HS-27A (cell line): ENCODE results near the gene PLXDC2.
A peak's percentile ranks its signal among the peaks of the same experiment; 100 is the strongest.
"Not testable (repeated sequence)": the region's sequence is repeated elsewhere in the genome, so short reads cannot be mapped to it uniquely, and the experiment has no call there.

Experiments used
- DNase-seq: peaks from one replicate; pipeline ENCODE4 v3.0.0-alpha.2; 2012; ENCODE audit warnings: low read depth, missing footprints

PLXDC2 gene

GRCh38 chr10:20045100-20045499 is 228.9 kb downstream of the PLXDC2 start:
- DNase-seq = not testable (repeated sequence)

- no peak for DNase-seq
Observed at GRCh38 chr10:20048161-20048560, 231.9 kb downstream of the PLXDC2 start.

GRCh38 chr10:20058135-20058534 is 241.9 kb downstream of the PLXDC2 start:
- no peak for DNase-seq

- no peak for DNase-seq
Observed at GRCh38 chr10:20059084-20059835, 243.0 kb downstream of the PLXDC2 start.

- no peak for DNase-seq
Observed at GRCh38 chr10:20065814-20066213, 249.6 kb downstream of the PLXDC2 start.

GRCh38 chr10:20073167-20073566 is 256.9 kb downstream of the PLXDC2 start:
- no peak for DNase-seq

- no peak for DNase-seq
Observed at GRCh38 chr10:20075713-20076112, 259.5 kb downstream of the PLXDC2 start.

GRCh38 chr10:20084451-20084850 is 268.2 kb downstream of the PLXDC2 start:
- DNase-seq = no peak

GRCh38 chr10:20085115-20085514 is 268.9 kb downstream of the PLXDC2 start:
- DNase-seq = no peak

- no peak for DNase-seq
Observed at GRCh38 chr10:20087353-20087752, 271.1 kb downstream of the PLXDC2 start.

GRCh38 chr10:20088061-20088701 is 271.9 kb downstream of the PLXDC2 start:
- DNase-seq = no peak

- DNase-seq = no peak
Observed at GRCh38 chr10:20089879-20090278, 273.6 kb downstream of the PLXDC2 start.

GRCh38 chr10:20090831-20091230 is 274.6 kb downstream of the PLXDC2 start:
- no peak for DNase-seq

- DNase-seq = no peak
Observed at GRCh38 chr10:20091698-20092097, 275.5 kb downstream of the PLXDC2 start.

- DNase-seq = no peak
Observed at GRCh38 chr10:20093600-20093999, 277.4 kb downstream of the PLXDC2 start.

GRCh38 chr10:20094226-20094976 is 278.2 kb downstream of the PLXDC2 start:
- no peak for DNase-seq

- DNase-seq = no peak
Observed at GRCh38 chr10:20100171-20100570, 283.9 kb downstream of the PLXDC2 start.

GRCh38 chr10:20105236-20105635 is 289.0 kb downstream of the PLXDC2 start:
- no peak for DNase-seq

GRCh38 chr10:20105931-20106330 is 289.7 kb downstream of the PLXDC2 start:
- DNase-seq = peak; percentile 20

GRCh38 chr10:20108021-20108420 is 291.8 kb downstream of the PLXDC2 start:
- no peak for DNase-seq

- no peak for DNase-seq
Observed at GRCh38 chr10:20109613-20110012, 293.4 kb downstream of the PLXDC2 start.

GRCh38 chr10:20110125-20111100 is 294.2 kb downstream of the PLXDC2 start:
- DNase-seq = no peak
